Neural cell (in vitro differentiated cells): ENCODE measurements around the gene RCAN3. TPM values are rescaled to one million over a fixed set of nuclear protein-coding genes. Genes with fewer than 3 reads are reported as not detected.

ENCODE experiments used
- H2AFZ ChIP-seq: fragments of 200-600, 300-800 bp; sonication (generic), shearing (Covaris generic); 2 replicates; pipeline ENCODE4 v1.6.0; 2014; ENCODE audit warnings: low read depth, mild to moderate bottlenecking, antibody characterized with exemption, low read length, moderate library complexity
- H3F3A ChIP-seq: fragments of 200-600 bp; shearing (Covaris generic); 2 replicates; pipeline ENCODE4 v1.6.1; 2016; ENCODE audit warnings: mild to moderate bottlenecking, moderate library complexity, mixed read lengths, antibody characterized with exemption, low read length; ENCODE audit not compliant: insufficient read depth, poor library complexity, severe bottlenecking
- H3K27ac ChIP-seq: fragments of 200-600, 300-800 bp; sonication (generic), shearing (Covaris generic); 2 replicates; pipeline ENCODE4 v1.5.1; 2014; ENCODE audit warnings: mild to moderate bottlenecking, low read length, moderate library complexity
- H3K27me3 ChIP-seq: fragments of 300-800, 200-600 bp; sonication (generic), shearing (Covaris generic); 2 replicates; pipeline ENCODE4 v1.6.0; 2014; ENCODE audit warnings: mild to moderate bottlenecking, low read depth, low read length, moderate library complexity; ENCODE audit not compliant: insufficient read depth
- H3K36me3 ChIP-seq: fragments of 300-800, 200-600 bp; sonication (generic), shearing (Covaris generic); 2 replicates; pipeline ENCODE4 v1.5.1; 2014; ENCODE audit warnings: mild to moderate bottlenecking, antibody characterized with exemption, low read length, moderate library complexity; ENCODE audit not compliant: insufficient read depth
- H3K4me2 ChIP-seq: fragments of 300-800, 200-600 bp; sonication (generic), shearing (Covaris generic); 2 replicates; pipeline ENCODE4 v1.6.0; 2014; ENCODE audit warnings: mild to moderate bottlenecking, low read length
- H3K4me3 ChIP-seq: fragments of 300-800, 200-600 bp; sonication (generic), shearing (Covaris generic); 2 replicates; pipeline ENCODE4 v1.5.1; 2014; ENCODE audit warnings: mild to moderate bottlenecking, low read length, moderate library complexity
- H3K79me2 ChIP-seq: fragments of 200-600 bp; shearing (Covaris generic); replicated peaks from 2 replicates; pipeline ENCODE4 v1.6.0; 2014; ENCODE audit warnings: mild to moderate bottlenecking, low read length, moderate library complexity; ENCODE audit not compliant: insufficient read depth
- H3K9ac ChIP-seq: fragments of 300-800, 200-600 bp; sonication (generic), shearing (Covaris generic); 2 replicates; pipeline ENCODE4 v1.6.1; 2016; ENCODE audit warnings: mild to moderate bottlenecking, low read length, mixed read lengths
- H3K9me2 ChIP-seq: fragments of 200-600 bp; shearing (Covaris generic); 2 replicates; pipeline ENCODE4 v1.6.1; 2016; ENCODE audit warnings: mild to moderate bottlenecking, low read length, mixed read lengths; ENCODE audit not compliant: insufficient read depth
- H3K9me3 ChIP-seq: fragments of 200-600, 300-800 bp; sonication (generic), shearing (Covaris generic); 2 replicates; pipeline ENCODE4 v1.6.1; 2016; ENCODE audit warnings: mild to moderate bottlenecking, mixed run types, low read length, moderate library complexity, mixed read lengths
- H4K20me1 ChIP-seq: fragments of 200-600 bp; shearing (Covaris generic); 2 replicates; pipeline ENCODE4 v1.6.1; 2016; ENCODE audit warnings: mild to moderate bottlenecking, mixed run types; ENCODE audit not compliant: insufficient read depth
- EP300 ChIP-seq: fragments of 450-650 bp; conservative IDR thresholded peaks from 2 replicates; pipeline ENCODE4 v1.6.1; 2014; ENCODE audit warnings: antibody characterized with exemption, mild to moderate bottlenecking, moderate library complexity; ENCODE audit not compliant: poor library complexity, severe bottlenecking
- EZH2 ChIP-seq: fragments of 200-600, 300-800 bp; shearing (Covaris generic), sonication (generic); IDR thresholded peaks from 2 replicates; pipeline ENCODE4 v1.6.1; 2014; ENCODE audit warnings: antibody characterized with exemption, low read length, borderline replicate concordance, mild to moderate bottlenecking; ENCODE audit not compliant: insufficient read depth, poor library complexity, severe bottlenecking
- MXI1 ChIP-seq: fragments of 450-650 bp; conservative IDR thresholded peaks from 2 replicates; pipeline ENCODE4 v1.6.1; 2014; ENCODE audit warnings: antibody characterized with exemption, mild to moderate bottlenecking; ENCODE audit not compliant: poor library complexity, severe bottlenecking
- POLR2AphosphoS5 ChIP-seq: IDR thresholded peaks from 2 replicates; pipeline ENCODE4 v1.6.1; 2012
- RAD21 ChIP-seq: fragments of 450-650 bp; conservative IDR thresholded peaks from 2 replicates; pipeline ENCODE4 v1.6.1; 2014; ENCODE audit warnings: antibody characterized with exemption, mild to moderate bottlenecking, moderate library complexity
- polyA plus RNA-seq: library from polyadenylated mRNA; depleted of rRNA; stranded (reverse); fragments of >200 nt; gene quantifications from 2 replicates; pipeline ENCODE4 v1.2.3, GENCODE V29; 2014
- TF ChIP-seq, protein P1 (sequence below): fragments of 450-650 bp; IDR thresholded peaks from 2 replicates; pipeline ENCODE4 v1.5.1; 2014; ENCODE audit warnings: antibody characterized with exemption, mild to moderate bottlenecking, moderate library complexity; ENCODE audit not compliant: poor library complexity, severe bottlenecking
- TF ChIP-seq, protein P2 (sequence below): IDR thresholded peaks from 2 replicates; pipeline ENCODE4 v1.6.1; 2012; ENCODE audit warnings: borderline replicate concordance

The RCAN3 gene
- polyA plus RNA-seq, 1 donor from 2014 or later = 31.4 TPM

DNA sequence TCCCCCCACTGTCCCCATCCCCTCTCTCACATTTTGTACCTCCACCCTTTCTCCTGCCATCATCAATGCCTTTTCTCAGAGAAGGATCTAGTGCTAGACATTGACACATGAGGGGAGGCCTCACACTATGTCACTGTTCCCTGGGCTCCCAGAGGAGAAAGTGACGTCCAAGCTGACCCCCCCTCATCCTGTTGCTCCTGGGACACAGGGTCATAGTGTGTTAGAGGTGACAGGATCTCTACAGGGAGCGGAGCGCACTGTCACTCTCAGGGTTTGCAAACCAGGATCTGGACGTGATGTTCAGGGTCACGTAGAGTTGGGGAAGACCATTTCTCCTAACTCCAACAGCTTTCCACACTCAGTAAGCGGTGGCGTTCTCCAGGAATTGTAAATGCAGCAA, 55.8 kb downstream of the RCAN3 start:
- no peaks in the 10 kb centered on the region for H3K9me2 ChIP-seq
- H3K4me2 ChIP-seq = no peak overlapping the region
- no peaks in the 10 kb centered on the region for H3K79me2 ChIP-seq
- H3F3A ChIP-seq = no peaks in the 10 kb centered on the region
- H2AFZ ChIP-seq = no peak overlapping the region
- no peaks in the 10 kb centered on the region for H4K20me1 ChIP-seq
- TF ChIP-seq POLR2AphosphoS5 = no peak
- TF ChIP-seq RAD21 = no peak
- no peaks in the 10 kb centered on the region for H3K9me3 ChIP-seq
- H3K4me3 ChIP-seq = no peak overlapping the region
- no peak overlapping the region for H3K9ac ChIP-seq
- H3K27me3 ChIP-seq = peaks cover 27% of the 10 kb centered on the region
- H3K36me3 ChIP-seq = no peaks in the 10 kb centered on the region
- H3K27ac ChIP-seq = no peak overlapping the region

DNA sequence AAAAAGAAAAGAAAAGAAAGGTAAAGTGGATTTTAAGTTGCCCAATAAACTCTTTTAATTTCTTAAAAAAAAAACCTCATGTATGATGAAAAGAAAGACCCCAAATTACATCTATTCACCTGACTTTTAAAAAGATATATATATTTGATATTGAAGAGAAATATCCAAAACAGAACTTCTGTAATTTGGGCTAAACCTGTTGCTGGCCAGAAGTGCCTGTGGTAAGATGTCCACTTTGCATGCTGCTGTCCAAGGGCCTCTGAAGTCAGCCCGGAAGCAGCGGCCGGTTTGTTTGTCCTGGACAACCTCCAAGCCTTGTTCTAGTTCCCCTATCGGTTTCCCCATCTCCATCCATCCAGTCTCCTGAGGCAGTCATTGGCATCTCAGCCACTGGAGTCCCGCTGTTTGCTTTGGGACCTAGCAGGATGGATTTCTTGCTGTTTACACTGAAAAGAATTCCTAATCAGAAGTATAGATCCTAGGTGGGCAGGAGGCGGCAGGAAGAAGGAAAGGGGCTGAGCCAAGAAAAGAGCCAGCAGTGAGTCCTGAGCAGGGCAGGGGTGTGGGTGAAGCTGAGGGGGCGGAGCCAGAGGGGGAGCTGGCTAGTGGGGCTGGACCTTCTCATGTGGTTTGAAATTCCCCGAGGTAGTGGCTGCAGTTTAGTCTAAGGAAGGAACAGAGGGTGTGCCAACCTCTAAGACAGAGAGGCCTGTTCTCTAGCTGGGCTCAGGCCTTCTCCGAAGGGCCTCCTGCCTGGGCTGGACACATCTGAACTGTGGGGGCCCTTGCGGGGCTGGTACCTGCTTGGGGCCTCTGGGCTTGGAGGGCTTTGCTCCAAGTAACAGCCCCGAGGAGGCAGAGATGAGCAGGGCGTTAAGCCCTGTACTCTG, 56.5 kb downstream of the RCAN3 start:
- H3K27ac ChIP-seq = no peak overlapping the region
- H2AFZ ChIP-seq = no peak overlapping the region
- no peaks in the 10 kb centered on the region for H3F3A ChIP-seq
- no peak overlapping the region for H3K4me3 ChIP-seq
- no peaks in the 10 kb centered on the region for H4K20me1 ChIP-seq
- H3K9me3 ChIP-seq = no peaks in the 10 kb centered on the region
- H3K4me2 ChIP-seq = no peak overlapping the region
- H3K9ac ChIP-seq = no peak overlapping the region
- H3K36me3 ChIP-seq = no peaks in the 10 kb centered on the region
- TF ChIP-seq EP300 = no peak
- TF ChIP-seq, protein P1, sequence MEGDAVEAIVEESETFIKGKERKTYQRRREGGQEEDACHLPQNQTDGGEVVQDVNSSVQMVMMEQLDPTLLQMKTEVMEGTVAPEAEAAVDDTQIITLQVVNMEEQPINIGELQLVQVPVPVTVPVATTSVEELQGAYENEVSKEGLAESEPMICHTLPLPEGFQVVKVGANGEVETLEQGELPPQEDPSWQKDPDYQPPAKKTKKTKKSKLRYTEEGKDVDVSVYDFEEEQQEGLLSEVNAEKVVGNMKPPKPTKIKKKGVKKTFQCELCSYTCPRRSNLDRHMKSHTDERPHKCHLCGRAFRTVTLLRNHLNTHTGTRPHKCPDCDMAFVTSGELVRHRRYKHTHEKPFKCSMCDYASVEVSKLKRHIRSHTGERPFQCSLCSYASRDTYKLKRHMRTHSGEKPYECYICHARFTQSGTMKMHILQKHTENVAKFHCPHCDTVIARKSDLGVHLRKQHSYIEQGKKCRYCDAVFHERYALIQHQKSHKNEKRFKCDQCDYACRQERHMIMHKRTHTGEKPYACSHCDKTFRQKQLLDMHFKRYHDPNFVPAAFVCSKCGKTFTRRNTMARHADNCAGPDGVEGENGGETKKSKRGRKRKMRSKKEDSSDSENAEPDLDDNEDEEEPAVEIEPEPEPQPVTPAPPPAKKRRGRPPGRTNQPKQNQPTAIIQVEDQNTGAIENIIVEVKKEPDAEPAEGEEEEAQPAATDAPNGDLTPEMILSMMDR = no peak
- TF ChIP-seq EZH2 = no peak
- H3K27me3 ChIP-seq = peaks cover 27% of the 10 kb centered on the region
- H3K9me2 ChIP-seq = no peaks in the 10 kb centered on the region
- no peaks in the 10 kb centered on the region for H3K79me2 ChIP-seq

GRCh38 chr1:24560361-24560760, 57.7 kb downstream of the RCAN3 start:
- H3K27me3 ChIP-seq = peaks cover 19% of the 10 kb centered on the region
- H4K20me1 ChIP-seq = no peaks in the 10 kb centered on the region
- no peaks in the 10 kb centered on the region for H3K79me2 ChIP-seq
- no peak overlapping the region for H3K4me3 ChIP-seq
- TF ChIP-seq POLR2AphosphoS5 (no peak), MXI1 (no peak), EP300 (no peak), RAD21 (no peak)
- TF ChIP-seq, protein P2, sequence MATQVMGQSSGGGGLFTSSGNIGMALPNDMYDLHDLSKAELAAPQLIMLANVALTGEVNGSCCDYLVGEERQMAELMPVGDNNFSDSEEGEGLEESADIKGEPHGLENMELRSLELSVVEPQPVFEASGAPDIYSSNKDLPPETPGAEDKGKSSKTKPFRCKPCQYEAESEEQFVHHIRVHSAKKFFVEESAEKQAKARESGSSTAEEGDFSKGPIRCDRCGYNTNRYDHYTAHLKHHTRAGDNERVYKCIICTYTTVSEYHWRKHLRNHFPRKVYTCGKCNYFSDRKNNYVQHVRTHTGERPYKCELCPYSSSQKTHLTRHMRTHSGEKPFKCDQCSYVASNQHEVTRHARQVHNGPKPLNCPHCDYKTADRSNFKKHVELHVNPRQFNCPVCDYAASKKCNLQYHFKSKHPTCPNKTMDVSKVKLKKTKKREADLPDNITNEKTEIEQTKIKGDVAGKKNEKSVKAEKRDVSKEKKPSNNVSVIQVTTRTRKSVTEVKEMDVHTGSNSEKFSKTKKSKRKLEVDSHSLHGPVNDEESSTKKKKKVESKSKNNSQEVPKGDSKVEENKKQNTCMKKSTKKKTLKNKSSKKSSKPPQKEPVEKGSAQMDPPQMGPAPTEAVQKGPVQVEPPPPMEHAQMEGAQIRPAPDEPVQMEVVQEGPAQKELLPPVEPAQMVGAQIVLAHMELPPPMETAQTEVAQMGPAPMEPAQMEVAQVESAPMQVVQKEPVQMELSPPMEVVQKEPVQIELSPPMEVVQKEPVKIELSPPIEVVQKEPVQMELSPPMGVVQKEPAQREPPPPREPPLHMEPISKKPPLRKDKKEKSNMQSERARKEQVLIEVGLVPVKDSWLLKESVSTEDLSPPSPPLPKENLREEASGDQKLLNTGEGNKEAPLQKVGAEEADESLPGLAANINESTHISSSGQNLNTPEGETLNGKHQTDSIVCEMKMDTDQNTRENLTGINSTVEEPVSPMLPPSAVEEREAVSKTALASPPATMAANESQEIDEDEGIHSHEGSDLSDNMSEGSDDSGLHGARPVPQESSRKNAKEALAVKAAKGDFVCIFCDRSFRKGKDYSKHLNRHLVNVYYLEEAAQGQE = no peak
- H3F3A ChIP-seq = no peaks in the 10 kb centered on the region
- H3K36me3 ChIP-seq = no peaks in the 10 kb centered on the region
- H3K9me3 ChIP-seq = no peaks in the 10 kb centered on the region
- H3K9ac ChIP-seq = no peak overlapping the region
- no peak overlapping the region for H2AFZ ChIP-seq
- no peak overlapping the region for H3K27ac ChIP-seq
- H3K9me2 ChIP-seq = no peaks in the 10 kb centered on the region
- no peak overlapping the region for H3K4me2 ChIP-seq
